Transverse colon (tissue), 4 donors: ENCODE measurements around the gene CPT1A.

ENCODE experiments used
- CTCF ChIP-seq, 5 experiments: fragments of 200-600 bp in 3 of 5; fragments of 450-650 bp in 2 of 5; sonication (generic) in 3 of 5; IDR thresholded peaks; 1 replicate in 2 of 5; 2 replicates in 3 of 5; pipeline ENCODE4 v1.5.1; 2016 to 2017; ENCODE audit warnings: antibody characterized with exemption in 5 of 5, inconsistent platforms in 3 of 5, mild to moderate bottlenecking in 2 of 5, moderate library complexity in 1 of 5
- POLR2A ChIP-seq: fragments of 450-650 bp; IDR thresholded peaks from one replicate; pipeline ENCODE4 v1.6.1; 2016; ENCODE audit warnings: antibody characterized with exemption, mild to moderate bottlenecking, moderate library complexity
- POLR2AphosphoS5 ChIP-seq, 3 donors: sonication (generic); formaldehyde crosslinking; IDR thresholded peaks; one replicate each; pipeline ENCODE4 v1.6.1; 2016; ENCODE audit warnings: antibody characterized with exemption in 3 of 3

GRCh38 chr11:68835749-68836148, 6.0 kb downstream of the CPT1A start:
- TF ChIP-seq POLR2A = no peak
- TF ChIP-seq CTCF (IDR thresholded peaks at IDR 0.05) = no peak
- TF ChIP-seq POLR2AphosphoS5 (IDR thresholded peaks at IDR 0.05) = peak in 1 of 3 donors; percentile 32
